DOHH2 (cell line): ENCODE results near the gene CYP1A2.

Experiments used
- EZH2phosphoT487 ChIP-seq: fragments of 200-600 bp; sonication (generic); IDR thresholded peaks from 2 replicates; pipeline ENCODE4 v1.6.1; 2017; ENCODE audit warnings: borderline replicate concordance, mild to moderate bottlenecking, antibody characterized with exemption, low read length, moderate library complexity, mixed read lengths
- TF ChIP-seq, protein P1 (sequence below): fragments of 200-600 bp; sonication (generic); IDR thresholded peaks from one replicate; pipeline ENCODE4 v1.5.1; 2014; ENCODE audit warnings: antibody characterized with exemption, mild to moderate bottlenecking, low read depth, low read length; ENCODE audit not compliant: poor library complexity, severe bottlenecking

GRCh38 chr15:74780523-74781430, 32.1 kb downstream of the CYP1A2 start:
- TF ChIP-seq, protein P1, sequence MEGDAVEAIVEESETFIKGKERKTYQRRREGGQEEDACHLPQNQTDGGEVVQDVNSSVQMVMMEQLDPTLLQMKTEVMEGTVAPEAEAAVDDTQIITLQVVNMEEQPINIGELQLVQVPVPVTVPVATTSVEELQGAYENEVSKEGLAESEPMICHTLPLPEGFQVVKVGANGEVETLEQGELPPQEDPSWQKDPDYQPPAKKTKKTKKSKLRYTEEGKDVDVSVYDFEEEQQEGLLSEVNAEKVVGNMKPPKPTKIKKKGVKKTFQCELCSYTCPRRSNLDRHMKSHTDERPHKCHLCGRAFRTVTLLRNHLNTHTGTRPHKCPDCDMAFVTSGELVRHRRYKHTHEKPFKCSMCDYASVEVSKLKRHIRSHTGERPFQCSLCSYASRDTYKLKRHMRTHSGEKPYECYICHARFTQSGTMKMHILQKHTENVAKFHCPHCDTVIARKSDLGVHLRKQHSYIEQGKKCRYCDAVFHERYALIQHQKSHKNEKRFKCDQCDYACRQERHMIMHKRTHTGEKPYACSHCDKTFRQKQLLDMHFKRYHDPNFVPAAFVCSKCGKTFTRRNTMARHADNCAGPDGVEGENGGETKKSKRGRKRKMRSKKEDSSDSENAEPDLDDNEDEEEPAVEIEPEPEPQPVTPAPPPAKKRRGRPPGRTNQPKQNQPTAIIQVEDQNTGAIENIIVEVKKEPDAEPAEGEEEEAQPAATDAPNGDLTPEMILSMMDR, result no peak
- no peak for TF ChIP-seq EZH2phosphoT487
